RCC 7860 (cell line): Measurements from ENCODE around the gene CDK1.
A peak's percentile ranks its signal among the peaks of the same experiment; 100 is the strongest.

Experiments
- DNase-seq: peaks from one replicate; pipeline ENCODE4 v3.0.0-alpha.2; 2015; ENCODE audit warnings: low spot score
- FAIRE-seq: peaks from 2 replicates; lab custom pipeline; 2012; peaks lifted over from hg19 to GRCh38; lab: Jason Lieb, UNC

Gene CDK1

GRCh38 chr10:60778214-60778970 is at the start of gene CDK1:
CDK1 (plus strand) TSS chr10:60778478; CDS start chr10:60780166, 1,688 bp downstream.
- peak; percentile 96 for DNase-seq
- peak; percentile 95 for FAIRE-seq

DNA sequence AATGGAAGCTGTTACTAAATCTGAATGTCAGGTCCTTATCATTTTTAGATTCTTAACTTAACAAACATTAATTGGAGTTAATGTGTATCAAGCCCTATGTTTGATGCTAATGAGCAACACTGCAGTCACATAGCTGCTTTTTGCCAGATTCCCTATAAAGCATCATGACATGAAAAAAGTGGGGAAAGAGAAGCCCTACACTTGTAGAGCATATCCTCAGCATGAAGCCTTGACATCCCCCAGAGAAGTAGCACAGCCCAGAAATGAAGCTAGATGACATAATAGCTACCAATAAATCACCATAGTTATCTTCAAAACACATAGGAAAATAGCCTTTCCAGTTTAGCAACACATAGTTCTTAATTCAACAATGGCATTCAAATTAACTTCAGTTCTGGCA is 49.2 kb upstream of the CDK1 start:
- FAIRE-seq (no peak), DNase-seq (no peak)

- no peak for FAIRE-seq
- DNase-seq, result no peak
Measured at GRCh38 chr10:60731134-60731885, 47.0 kb upstream of the CDK1 start.

DNA sequence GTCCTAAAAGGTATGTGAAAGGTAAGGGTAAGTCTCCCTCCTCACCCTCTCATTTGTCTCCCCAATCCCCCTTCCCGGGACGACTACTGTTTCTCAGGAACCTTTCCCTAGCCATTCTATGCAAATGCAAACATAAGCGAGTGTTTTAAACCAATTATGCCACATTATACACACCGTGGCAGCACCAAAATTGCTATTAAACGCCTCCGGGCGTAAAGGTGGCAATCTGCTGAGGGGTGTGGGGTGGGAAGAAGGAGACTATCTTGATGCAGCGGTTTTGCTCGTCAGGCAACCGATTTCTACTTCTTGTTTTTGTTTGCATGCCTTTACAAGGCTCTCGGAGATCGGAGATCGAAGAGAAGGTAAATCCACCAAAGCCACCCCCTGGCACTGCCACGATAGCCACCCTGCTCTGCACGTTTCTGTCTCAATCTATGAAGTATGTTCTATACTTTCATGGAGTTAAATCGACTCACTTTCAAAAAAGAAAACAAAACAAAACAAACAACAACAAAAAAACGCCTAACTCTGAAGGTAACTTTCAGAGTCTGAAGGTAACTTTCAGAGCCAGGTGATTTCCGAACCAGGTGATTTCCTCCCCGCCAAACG is 46.0 kb upstream of the CDK1 start:
- FAIRE-seq (no peak), DNase-seq (no peak)

GRCh38 chr10:60732807-60733516 is 45.3 kb upstream of the CDK1 start:
- no peak for DNase-seq
- FAIRE-seq, result no peak

DNA sequence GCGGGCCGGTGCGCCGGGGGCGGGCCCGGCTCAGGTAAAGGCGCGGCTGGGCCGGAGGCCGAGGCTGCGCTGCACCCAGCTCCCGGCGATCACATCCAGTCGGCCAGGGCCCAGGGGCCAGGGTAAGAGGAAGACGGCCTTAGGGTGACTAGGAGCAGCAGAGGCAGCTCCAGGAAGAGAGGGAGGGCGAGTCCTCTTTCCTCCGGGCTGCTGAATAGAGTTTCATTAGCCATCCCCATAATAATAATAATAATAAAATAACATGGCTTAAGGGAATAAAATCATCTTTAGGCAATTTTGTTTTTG is 44.8 kb upstream of the CDK1 start:
- DNase-seq (no peak), FAIRE-seq (no peak)

GRCh38 chr10:60733826-60734225 is 44.5 kb upstream of the CDK1 start:
- FAIRE-seq, result no peak

GRCh38 chr10:60734226-60734625 is 44.1 kb upstream of the CDK1 start:
- FAIRE-seq (no peak), DNase-seq (no peak)

More at GRCh38 chr10:60733826-60734225, 44.5 kb upstream of the CDK1 start:
- no peak for DNase-seq

DNA sequence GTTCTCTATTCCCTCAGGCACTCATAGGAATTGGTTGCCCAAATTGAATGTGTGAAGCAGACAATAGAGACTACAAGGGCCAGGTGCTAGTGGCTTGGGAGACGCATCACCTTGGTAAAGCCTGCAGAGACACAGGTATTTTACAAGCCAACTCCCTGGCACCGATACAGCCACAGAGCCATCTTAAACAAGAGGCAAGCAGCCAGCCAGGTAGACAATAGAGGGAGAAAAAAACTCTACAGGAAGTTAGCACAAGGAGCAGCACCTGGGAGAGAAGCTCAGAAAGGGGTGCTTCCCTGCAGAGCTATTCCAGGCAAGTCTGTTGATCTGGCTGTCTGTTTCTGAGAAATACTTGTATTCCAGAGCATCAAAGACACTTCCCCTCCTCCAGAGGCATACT is 43.0 kb upstream of the CDK1 start:
- FAIRE-seq (no peak), DNase-seq (no peak)

DNA sequence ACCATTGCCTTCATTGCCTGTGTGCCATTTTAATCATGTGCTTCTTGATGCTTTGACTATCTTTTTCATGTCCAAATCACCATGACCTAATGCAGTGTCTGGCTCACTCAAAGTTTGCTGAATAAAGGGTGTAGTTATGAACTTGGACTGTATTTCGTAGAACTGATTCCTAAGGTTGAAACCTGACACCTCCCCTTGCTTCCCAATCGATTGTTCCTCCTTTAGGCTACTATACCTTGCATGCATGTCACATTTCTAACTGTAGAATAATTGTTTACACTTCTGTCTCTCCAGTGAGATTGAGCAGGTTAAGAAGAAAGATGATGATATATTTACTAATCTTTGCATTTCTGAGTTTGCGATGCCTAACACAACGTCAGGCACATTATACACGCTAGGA is 41.0 kb upstream of the CDK1 start:
- FAIRE-seq (no peak), DNase-seq (no peak)

GRCh38 chr10:60739558-60739957 is 38.7 kb upstream of the CDK1 start:
- no peak for FAIRE-seq
- no peak for DNase-seq

- FAIRE-seq (no peak), DNase-seq (no peak)
Measured at GRCh38 chr10:60742512-60742911, 35.8 kb upstream of the CDK1 start.

- no peak for FAIRE-seq
Measured at GRCh38 chr10:60747817-60748469, 30.3 kb upstream of the CDK1 start.

DNA sequence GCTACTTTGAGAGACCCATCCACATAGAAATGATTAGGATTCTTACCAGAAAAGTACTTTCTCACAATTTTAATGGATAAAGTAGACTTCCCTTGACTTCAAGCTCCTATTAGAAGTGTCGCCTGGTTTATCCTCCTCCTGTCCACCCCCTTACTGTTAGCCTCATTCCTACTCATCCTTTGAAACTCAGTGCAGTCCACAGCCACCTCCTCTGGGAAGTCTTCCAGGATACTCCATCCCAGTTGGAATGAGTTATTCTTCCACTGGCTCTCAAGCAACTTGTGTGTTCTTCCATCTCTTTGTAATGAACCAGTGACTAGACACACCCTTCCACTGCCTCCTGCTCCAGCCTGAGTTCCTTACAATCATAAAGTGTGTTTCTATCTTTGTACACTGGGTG is 25.1 kb upstream of the CDK1 start:
- FAIRE-seq, result no peak
- no peak for DNase-seq

More at GRCh38 chr10:60747817-60748469, 30.3 kb upstream of the CDK1 start:
- no peak for DNase-seq

DNA sequence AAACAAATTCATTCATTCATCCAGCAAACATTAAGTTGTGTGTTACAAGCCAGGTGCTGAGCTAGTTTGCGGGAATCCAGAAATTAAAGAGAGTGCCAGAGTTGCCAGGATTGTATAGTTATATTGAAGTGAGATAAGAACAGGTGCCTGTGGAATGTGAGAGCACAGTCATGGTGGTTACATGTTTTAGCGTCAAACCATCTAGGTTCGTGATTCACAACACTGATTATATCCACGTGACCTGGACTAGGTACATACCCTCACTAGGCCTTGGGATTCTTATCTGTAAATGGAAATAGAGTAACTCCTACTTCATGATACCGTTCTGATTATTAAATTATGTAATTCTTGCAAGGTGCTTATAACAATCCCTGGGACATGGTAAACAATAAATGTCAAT is 24.5 kb upstream of the CDK1 start:
- no peak for DNase-seq

GRCh38 chr10:60757420-60757895 is 20.8 kb upstream of the CDK1 start:
- DNase-seq (no peak), FAIRE-seq (no peak)

More for the DNA sequence above, 24.5 kb upstream of the CDK1 start:
- no peak for FAIRE-seq

DNA sequence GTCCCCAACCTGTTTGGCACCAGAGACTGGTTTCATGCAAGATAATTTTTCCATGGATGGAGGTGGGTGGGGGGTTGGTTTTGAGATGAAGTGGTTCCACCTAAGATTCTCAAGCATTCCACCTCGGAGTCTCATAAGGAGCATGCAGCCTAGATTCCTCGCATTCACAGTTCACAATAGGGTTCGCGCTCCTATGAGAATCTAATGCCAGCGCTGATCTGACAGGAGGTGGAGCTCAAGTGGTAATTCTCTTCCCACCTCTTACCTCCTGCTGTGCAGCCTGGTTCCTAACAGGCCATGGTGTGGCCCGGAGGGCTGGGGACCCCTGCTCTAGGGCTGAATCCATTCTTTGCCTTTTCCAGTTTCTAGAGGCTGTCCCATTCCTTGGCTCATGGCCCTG is 19.1 kb upstream of the CDK1 start:
- no peak for FAIRE-seq
- DNase-seq, result no peak

GRCh38 chr10:60760711-60761210 is 17.5 kb upstream of the CDK1 start:
- FAIRE-seq, result no peak
- no peak for DNase-seq

- no peak for FAIRE-seq
- no peak for DNase-seq
Measured at GRCh38 chr10:60762554-60762953, 15.7 kb upstream of the CDK1 start.

DNA sequence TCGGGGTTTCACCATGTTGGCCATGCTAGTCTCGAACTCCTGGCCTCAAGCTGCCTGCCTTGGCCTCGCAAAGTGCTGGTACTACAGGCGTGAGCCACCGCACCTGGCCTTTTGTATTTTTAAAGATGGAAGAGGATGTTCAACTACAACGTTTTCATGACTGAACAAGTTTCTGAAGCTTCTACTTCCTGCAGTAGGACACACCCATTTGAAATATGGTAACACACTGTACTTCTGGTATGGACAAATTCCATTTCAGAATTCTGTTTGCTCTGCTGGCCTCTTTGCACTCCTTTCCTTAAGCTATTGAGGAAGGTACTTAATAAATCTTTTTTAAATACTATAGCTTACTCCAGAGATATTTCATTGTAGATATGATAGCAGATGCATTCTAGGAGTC is 10.9 kb upstream of the CDK1 start:
- DNase-seq (no peak), FAIRE-seq (no peak)

DNA sequence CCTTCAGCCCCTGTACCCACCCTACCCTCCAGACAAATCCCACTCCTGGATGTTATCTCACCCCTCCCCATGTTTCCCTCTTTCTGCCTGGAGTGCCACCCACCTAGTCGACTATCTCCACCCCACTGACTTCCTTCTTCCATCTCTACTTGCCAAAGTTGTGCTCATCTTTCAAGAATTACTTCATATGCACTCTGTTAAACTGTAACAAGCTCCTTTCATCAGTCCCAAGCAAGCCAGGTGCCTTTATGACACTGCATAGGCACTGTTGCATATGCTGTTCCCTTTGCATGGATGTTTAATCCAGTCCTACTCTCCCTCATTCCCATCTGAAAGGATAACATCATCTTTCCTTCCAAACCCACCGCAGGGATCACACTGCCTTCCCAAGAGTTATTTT is 8.9 kb upstream of the CDK1 start:
- FAIRE-seq, result no peak
- DNase-seq, result no peak
